H1 (cell line): Measurements from ENCODE around the gene CANT1. TPM values are rescaled to one million over a fixed set of nuclear protein-coding genes. Genes with fewer than 3 reads are reported as not detected.

ENCODE experiments used
- CTCF ChIA-PET: fragments of 300-600 bp; sonication (Branson Sonifier 250); formaldehyde crosslinking; loops from one replicate; lab custom pipeline; 2021; ENCODE audit not compliant: partially characterized antibody; lab: Charles Lee
- POLR2A ChIA-PET: fragments of 300-600 bp; sonication (Branson Sonifier 250); formaldehyde crosslinking; loops from one replicate; lab custom pipeline; 2021; ENCODE audit warnings: inconsistent platforms; ENCODE audit not compliant: partially characterized antibody; lab: Charles Lee
- DNase-seq, 2 experiments: peaks; one replicate each; pipeline versions ENCODE4 v3.0.0 to v3.0.0-alpha.2; 2010 to 2022; ENCODE audit warnings: low spot score in 2 of 2, low read depth in 1 of 2, mixed read lengths in 1 of 2
- FAIRE-seq: peaks from 2 replicates; lab custom pipeline; 2011; peaks lifted over from hg19 to GRCh38; lab: Jason Lieb, UNC
- H2AFZ ChIP-seq: 2 replicates; pipeline ENCODE4 v1.8.1; 2012; ENCODE audit warnings: low read length, inconsistent platforms
- H2AK5ac ChIP-seq: 2 replicates; pipeline ENCODE4 v1.6.1; 2013; ENCODE audit warnings: low read depth, low read length
- H2BK120ac ChIP-seq: replicated peaks from 2 replicates; pipeline ENCODE3; 2013; ENCODE audit warnings: low read depth, low read length, inconsistent platforms
- H2BK12ac ChIP-seq: 2 replicates; pipeline ENCODE4 v1.6.1; 2013; ENCODE audit warnings: low read depth, low read length
- H2BK15ac ChIP-seq: 2 replicates; pipeline ENCODE4 v1.6.1; 2013; ENCODE audit warnings: low read length
- H2BK20ac ChIP-seq: 2 replicates; pipeline ENCODE4 v1.6.1; 2013; ENCODE audit warnings: low read length
- H2BK5ac ChIP-seq: 2 replicates; pipeline ENCODE4 v1.6.1; 2013; ENCODE audit warnings: low read depth, low read length
- H3K14ac ChIP-seq: 2 replicates; pipeline ENCODE4 v1.6.1; 2013; ENCODE audit warnings: inconsistent platforms; ENCODE audit not compliant: insufficient read length
- H3K18ac ChIP-seq: 2 replicates; pipeline ENCODE4 v1.6.1; 2013; ENCODE audit warnings: low read length; ENCODE audit errors: extremely low read depth
- H3K23ac ChIP-seq: 2 replicates; pipeline ENCODE4 v1.6.1; 2013; ENCODE audit warnings: inconsistent platforms; ENCODE audit not compliant: insufficient read length
- H3K23me2 ChIP-seq: 2 replicates; pipeline ENCODE4 v1.6.1; 2013; ENCODE audit warnings: low read depth, low read length
- H3K27ac ChIP-seq: 2 replicates; pipeline ENCODE4 v1.6.1; 2011; ENCODE audit warnings: low read depth, low read length, inconsistent platforms
- H3K27me3 ChIP-seq, 4 experiments: replicated peaks in 1 of 4; 1 replicate in 1 of 4; 2 replicates in 3 of 4; pipeline versions ENCODE4 v1.6.1 to v1.8.1; 2011 to 2013; ENCODE audit warnings: low read length in 3 of 4, mild to moderate bottlenecking in 3 of 4, inconsistent platforms in 2 of 4, mixed read lengths in 2 of 4, moderate library complexity in 1 of 4; ENCODE audit not compliant: control insufficient read depth in 3 of 4, insufficient read depth in 3 of 4; ENCODE audit errors: extremely low read depth in 1 of 4
- H3K36me3 ChIP-seq, 4 experiments: 2 replicates each; pipeline versions ENCODE4 v1.6.1 to v1.8.1; 2011 to 2013; ENCODE audit warnings: mild to moderate bottlenecking in 4 of 4, low read length in 3 of 4, moderate library complexity in 2 of 4, control low read depth in 1 of 4, inconsistent platforms in 1 of 4; ENCODE audit not compliant: insufficient read depth in 4 of 4, control insufficient read depth in 2 of 4
- H3K4ac ChIP-seq: replicated peaks from 2 replicates; pipeline ENCODE3; 2013; ENCODE audit warnings: low read length, low read depth, mixed read lengths, inconsistent platforms; ENCODE audit not compliant: insufficient read length
- H3K4me1 ChIP-seq, 4 experiments: replicated peaks in 1 of 4; 1 replicate in 1 of 4; 2 replicates in 3 of 4; pipeline versions ENCODE4 v1.6.1 to v1.8.1; 2011 to 2013; ENCODE audit warnings: low read length in 3 of 4, inconsistent platforms in 2 of 4, mixed read lengths in 1 of 4; ENCODE audit not compliant: insufficient read depth in 4 of 4, control insufficient read depth in 3 of 4
- H3K4me2 ChIP-seq, 2 experiments: 2 replicates each; pipeline versions ENCODE4 v1.6.1 to v1.8.1; 2011 to 2013; ENCODE audit warnings: low read depth in 2 of 2, low read length in 2 of 2, control low read depth in 1 of 2, inconsistent platforms in 1 of 2, mild to moderate bottlenecking in 1 of 2; ENCODE audit not compliant: insufficient read depth in 1 of 2
- H3K4me3 ChIP-seq, 4 experiments: fragments of 200-600, 300-600 bp in 1 of 4; sonication (generic), shearing (Covaris generic), sonication (Bioruptor Twin) in 1 of 4; 2 replicates each; pipeline versions ENCODE4 v1.5.1 to v1.8.1; 2011 to 2016; ENCODE audit warnings: low read length in 4 of 4, low read depth in 3 of 4, control low read depth in 2 of 4, inconsistent platforms in 2 of 4, mild to moderate bottlenecking in 2 of 4, mixed read lengths in 1 of 4, moderate library complexity in 1 of 4; ENCODE audit not compliant: insufficient read depth in 2 of 4; ENCODE audit errors: extremely low read depth in 1 of 4
- H3K56ac ChIP-seq: replicated peaks from 2 replicates; pipeline ENCODE3; 2013; ENCODE audit warnings: low read depth, mild to moderate bottlenecking, mixed read lengths, low read length, inconsistent platforms; ENCODE audit not compliant: insufficient read length
- H3K79me1 ChIP-seq: 2 replicates; pipeline ENCODE4 v1.6.1; 2013; ENCODE audit warnings: low read depth, low read length, control low read depth
- H3K79me2 ChIP-seq, 2 experiments: 2 replicates each; pipeline versions ENCODE4 v1.6.1 to v1.8.1; 2012 to 2013; ENCODE audit warnings: low read length in 2 of 2, mild to moderate bottlenecking in 2 of 2, inconsistent platforms in 1 of 2; ENCODE audit not compliant: insufficient read depth in 2 of 2, control insufficient read depth in 1 of 2
- H3K9ac ChIP-seq, 4 experiments: replicated peaks in 1 of 4; 1 replicate in 1 of 4; 2 replicates in 3 of 4; pipeline versions ENCODE4 v1.6.1 to v1.8.1; 2011 to 2013; ENCODE audit warnings: low read depth in 3 of 4, low read length in 3 of 4, control low read depth in 2 of 4, mild to moderate bottlenecking in 2 of 4, moderate library complexity in 2 of 4, inconsistent platforms in 1 of 4; ENCODE audit errors: extremely low read depth in 1 of 4
- H3K9me3 ChIP-seq, 2 experiments: 2 replicates each; pipeline versions ENCODE4 v1.6.1 to v1.8.1; 2012 to 2013; ENCODE audit warnings: mild to moderate bottlenecking in 2 of 2, moderate library complexity in 2 of 2, control low read depth in 1 of 2, inconsistent platforms in 1 of 2, low read depth in 1 of 2, low read length in 1 of 2, mixed read lengths in 1 of 2; ENCODE audit not compliant: insufficient read depth in 2 of 2
- H4K20me1 ChIP-seq, 2 experiments: replicated peaks in 1 of 2; 2 replicates each; pipeline versions ENCODE3 to v1.8.1; 2011 to 2013; ENCODE audit warnings: inconsistent platforms in 2 of 2, low read length in 2 of 2, mild to moderate bottlenecking in 1 of 2; ENCODE audit not compliant: insufficient read depth in 2 of 2, control insufficient read depth in 1 of 2
- H4K5ac ChIP-seq: 2 replicates; pipeline ENCODE4 v1.6.1; 2013; ENCODE audit warnings: low read length, low read depth, mixed read lengths, inconsistent platforms; ENCODE audit not compliant: insufficient read length
- H4K8ac ChIP-seq: 2 replicates; pipeline ENCODE4 v1.8.0; 2013; ENCODE audit warnings: mild to moderate bottlenecking, moderate library complexity, low read length, inconsistent platforms; ENCODE audit not compliant: insufficient read depth; ENCODE audit errors: extremely low read depth
- H4K91ac ChIP-seq: replicated peaks from 2 replicates; pipeline ENCODE3; 2013; ENCODE audit warnings: low read length, mixed read lengths, inconsistent platforms; ENCODE audit not compliant: insufficient read length
- POLR2AphosphoS5 ChIP-seq: IDR thresholded peaks from 2 replicates; pipeline ENCODE4 v1.6.1; 2011; ENCODE audit warnings: low read depth, low read length
- ZNF274 ChIP-seq: IDR thresholded peaks from 2 replicates; pipeline ENCODE4 v1.7.0; 2012; ENCODE audit warnings: low read length, borderline replicate concordance; ENCODE audit errors: extremely low read depth
- WGBS, 2 experiments: shearing (Covaris generic) in 1 of 2; methylation state at CpG; one replicate each; pipeline versions ENCODE4 v1.1.6 to v1.1.7; 2013 to 2015; ENCODE audit warnings: low lambda C conversion rate in 2 of 2, mixed read lengths in 2 of 2, inconsistent platforms in 1 of 2, low coverage in 1 of 2, missing lambda C conversion rate in 1 of 2; ENCODE audit not compliant: insufficient replicate concordance in 2 of 2, insufficient coverage in 1 of 2, insufficient read length in 1 of 2; ENCODE audit errors: extremely low coverage in 1 of 2, missing lambda C conversion rate in 1 of 2; 5-methylcytosine and 5-hydroxymethylcytosine counted together
- polyA plus RNA-seq, 7 experiments: library from polyadenylated mRNA; depleted of rRNA in 3 of 7; stranded (reverse) in 5 of 7; unstranded in 2 of 7; fragments of >200 nt in 5 of 7; fragments of 200-250 nt in 2 of 7; gene quantifications; 1 replicate in 5 of 7; 2 replicates in 1 of 7; 4 replicates in 1 of 7; pipeline versions ENCODE4 v1.2.1 to v1.2.3, GENCODE V29; 2011 to 2013; ENCODE audit warnings: missing spikeins in 2 of 7, mixed read lengths in 2 of 7
- total RNA-seq: library from RNA; stranded (reverse); fragmentation: NEBNext Ultra II Directional; extraction: Animal tissue kit (Norgen Biotek cat#: 25700); gene quantifications from 2 replicates; pipeline ENCODE4 v1.2.1, GENCODE V29; 2021
- TF ChIP-seq, protein P1 (sequence below): IDR thresholded peaks from 2 replicates; pipeline ENCODE4 v1.6.1; 2011; ENCODE audit warnings: low read length, improper control_type of control experiment

Gene CANT1
- total and polyA plus RNA-seq, 2 of the 8 experiments (the other 6 are each of a cell fraction or from before 2014, with no cell fraction given) = 23.0 to 32.6 TPM

DNA sequence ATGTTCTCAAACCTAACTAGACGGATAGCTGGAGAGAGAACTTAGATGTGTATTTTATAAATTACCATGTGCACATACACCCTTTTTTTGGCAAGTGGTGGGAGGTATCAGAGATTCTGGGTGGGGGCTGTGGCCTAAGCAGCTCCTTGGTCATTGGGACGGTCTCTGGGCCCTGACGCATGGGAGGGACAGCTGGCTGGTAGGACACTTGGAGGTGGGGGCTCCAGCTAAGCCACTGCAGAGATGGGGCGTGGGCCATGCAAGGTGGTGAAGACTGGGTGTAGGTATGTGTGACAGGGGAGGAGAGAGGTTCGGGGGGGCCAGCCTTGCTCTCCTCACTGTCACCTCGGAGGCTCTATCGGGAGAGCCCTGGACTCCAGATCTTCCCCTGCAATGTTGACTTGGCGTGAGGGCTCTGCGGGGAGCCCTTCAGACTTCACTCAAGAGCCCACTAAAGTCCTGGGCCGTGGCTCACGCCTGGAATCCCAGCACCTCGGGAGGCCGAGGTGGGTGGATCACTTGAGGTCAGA, 31.5 kb upstream of the CANT1 start:
- no peak overlapping the region for H3K4me3 ChIP-seq
- H2BK15ac ChIP-seq = no peak overlapping the region
- H3K23ac ChIP-seq = no peak overlapping the region
- H2BK120ac ChIP-seq = no peak overlapping the region
- no peak overlapping the region for H4K91ac ChIP-seq
- no peak overlapping the region for H3K27ac ChIP-seq
- 78% methylated on average over 8 of the region's 13 CpGs; no CpG with 5 or more reads in 1 of the 2 experiments for WGBS, 2 experiments
- no peaks in the 10 kb centered on the region for H3K4me1 ChIP-seq
- TF ChIP-seq POLR2AphosphoS5 = no peak
- no peak for TF ChIP-seq ZNF274
- TF ChIP-seq, protein P1, sequence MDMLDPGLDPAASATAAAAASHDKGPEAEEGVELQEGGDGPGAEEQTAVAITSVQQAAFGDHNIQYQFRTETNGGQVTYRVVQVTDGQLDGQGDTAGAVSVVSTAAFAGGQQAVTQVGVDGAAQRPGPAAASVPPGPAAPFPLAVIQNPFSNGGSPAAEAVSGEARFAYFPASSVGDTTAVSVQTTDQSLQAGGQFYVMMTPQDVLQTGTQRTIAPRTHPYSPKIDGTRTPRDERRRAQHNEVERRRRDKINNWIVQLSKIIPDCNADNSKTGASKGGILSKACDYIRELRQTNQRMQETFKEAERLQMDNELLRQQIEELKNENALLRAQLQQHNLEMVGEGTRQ = no peak
- H3K56ac ChIP-seq = no peak overlapping the region
- H3K79me1 ChIP-seq = peaks cover 8% of the 10 kb centered on the region
- H2BK5ac ChIP-seq = no peak overlapping the region
- H4K8ac ChIP-seq = no peak overlapping the region
- no peak overlapping the region for H3K4ac ChIP-seq
- no peaks in the 10 kb centered on the region; a peak in 1 of 8 replicates for H3K36me3 ChIP-seq
- H4K20me1 ChIP-seq = peaks cover 0 to 12% of the 10 kb centered on the region in 2 experiments
- no peak for FAIRE-seq
- H2BK12ac ChIP-seq = no peak overlapping the region
- POLR2A ChIA-PET = interaction anchor here (0.7 kb wide), 1 partner anchor 13 kb away, joined by 3 read pairs; no protein-coding TSS in a partner anchor
- H2BK20ac ChIP-seq = no peak overlapping the region
- H3K4me2 ChIP-seq = no peak overlapping the region
- CTCF ChIA-PET = interaction anchor here (0.6 to 4.3 kb wide), 14 partner anchors 8 to 118 kb away, joined by 3 to 26 read pairs (median 8); partner anchors contain the start of gene ENGASE
- H3K79me2 ChIP-seq = no peaks in the 10 kb centered on the region
- no peak overlapping the region for H2AFZ ChIP-seq
- H3K27me3 ChIP-seq = no peaks in the 10 kb centered on the region; a peak in 1 of 7 replicates
- H2AK5ac ChIP-seq = no peak overlapping the region
- no peak overlapping the region for H3K14ac ChIP-seq
- no peak overlapping the region for H3K18ac ChIP-seq
- no peaks in the 10 kb centered on the region; a peak in 1 of 4 replicates for H3K9me3 ChIP-seq
- peaks cover 4% of the 10 kb centered on the region; the same call in 1 of the 2 replicates for H3K23me2 ChIP-seq
- H4K5ac ChIP-seq = no peak overlapping the region
- no peak overlapping the region for H3K9ac ChIP-seq
- DNase-seq = no peak
